ENCODE measurements around the gene ANO6.
"Not testable (repeated sequence)": the region's sequence is repeated elsewhere in the genome, so short reads cannot be mapped to it uniquely, and the experiment has no call there.

ANO6 gene

DNA sequence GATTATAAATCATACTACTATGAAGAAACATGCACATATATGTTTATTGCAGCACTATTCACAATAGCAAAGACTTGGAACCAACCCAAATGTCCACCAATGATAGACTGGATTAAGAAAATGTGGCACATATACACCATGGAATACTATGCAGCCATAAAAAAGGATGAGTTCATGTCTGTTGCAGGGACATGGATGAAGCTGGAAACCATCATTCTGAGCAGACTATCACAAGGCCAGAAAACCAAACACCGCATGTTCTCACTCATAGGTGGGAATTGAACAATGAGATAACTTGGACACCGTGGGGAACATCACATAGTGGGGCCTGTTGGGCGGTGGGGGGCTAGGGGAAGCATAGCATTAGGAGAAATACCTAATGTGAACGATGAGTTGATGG, 181.6 kb downstream of the ANO6 start:
- not testable (repeated sequence) for H3K4me1 Mint-ChIP-seq

DNA sequence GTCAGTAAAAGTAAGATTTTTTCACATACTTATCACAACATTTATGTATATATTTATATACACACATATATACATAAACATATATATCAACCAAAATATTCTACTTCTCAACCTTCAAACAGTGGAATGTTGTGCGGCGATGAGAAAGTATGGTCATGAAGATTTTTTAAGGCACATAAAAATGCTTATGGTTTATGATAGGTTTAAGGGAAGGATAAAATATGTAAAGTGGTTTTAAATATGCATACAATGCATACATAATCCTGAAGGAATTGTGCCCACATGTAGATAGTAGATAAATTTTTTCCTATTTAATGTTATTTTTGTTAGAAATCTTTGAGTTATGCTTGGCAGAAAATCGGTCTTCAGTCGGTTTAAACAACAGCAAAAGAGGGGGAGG, 182.7 kb downstream of the ANO6 start:
- H3K4me1 Mint-ChIP-seq: no peaks in the 10 kb centered on the region
- H3K4me3 Mint-ChIP-seq: no peak overlapping the region
- peaks cover 8% of the 10 kb centered on the region for H3K9me3 Mint-ChIP-seq
- no peaks in the 10 kb centered on the region for H3K27me3 Mint-ChIP-seq
- no peak overlapping the region for H3K27ac Mint-ChIP-seq
- peaks cover 17% of the 10 kb centered on the region for H3K36me3 Mint-ChIP-seq

More for the DNA sequence above, 181.6 kb downstream of the ANO6 start:
- Mint-ChIP-seq H3K36me3 (peaks cover 22% of the 10 kb centered on the region), H3K9me3 (peaks cover 14% of the 10 kb centered on the region)
- H3K4me3 Mint-ChIP-seq, H3K27me3 Mint-ChIP-seq, H3K27ac Mint-ChIP-seq: not testable (repeated sequence)

GRCh38 chr12:45400991-45401390, 185.1 kb downstream of the ANO6 start:
- Mint-ChIP-seq H3K4me3 (no peak overlapping the region), H3K9me3 (peaks cover 5% of the 10 kb centered on the region), H3K36me3 (peaks cover 17% of the 10 kb centered on the region), H3K4me1 (no peaks in the 10 kb centered on the region), H3K27me3 (no peaks in the 10 kb centered on the region), H3K27ac (no peak overlapping the region)

DNA sequence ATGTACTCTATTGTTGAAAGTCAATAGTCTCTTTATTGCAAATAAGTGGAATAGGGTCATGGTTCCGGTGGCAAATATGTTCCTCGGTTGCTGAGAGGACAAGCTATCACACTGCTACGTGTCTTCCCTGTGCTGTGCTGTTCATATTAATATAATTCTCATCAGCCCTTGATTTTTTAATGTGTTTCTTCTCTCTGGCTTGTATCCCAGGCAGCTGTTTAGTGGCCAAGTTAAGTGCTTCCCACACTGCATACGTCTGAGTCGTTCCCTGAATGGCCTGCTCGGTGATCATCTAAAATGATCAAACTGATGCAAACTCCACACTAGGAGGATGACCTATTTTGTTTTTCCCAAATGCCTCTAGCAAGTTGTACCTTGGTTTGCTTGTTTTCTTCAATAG, 186.4 kb downstream of the ANO6 start:
- Mint-ChIP-seq H3K9me3 (no peaks in the 10 kb centered on the region), H3K4me3 (no peak overlapping the region), H3K27ac (no peak overlapping the region), H3K27me3 (no peaks in the 10 kb centered on the region), H3K36me3 (peaks cover 20% of the 10 kb centered on the region), H3K4me1 (no peaks in the 10 kb centered on the region)

- Mint-ChIP-seq H3K4me3 (no peak overlapping the region), H3K27me3 (no peaks in the 10 kb centered on the region), H3K4me1 (no peaks in the 10 kb centered on the region), H3K27ac (no peak overlapping the region), H3K9me3 (no peaks in the 10 kb centered on the region), H3K36me3 (peaks cover 23% of the 10 kb centered on the region)
These were observed 191.3 kb downstream of the ANO6 start for GRCh38 chr12:45406988-45407850.

GRCh38 chr12:45407981-45408728, 192.3 kb downstream of the ANO6 start:
- Mint-ChIP-seq H3K36me3 (peaks cover 19% of the 10 kb centered on the region), H3K27me3 (no peaks in the 10 kb centered on the region), H3K27ac (no peak overlapping the region), H3K4me1 (no peaks in the 10 kb centered on the region), H3K9me3 (no peaks in the 10 kb centered on the region), H3K4me3 (no peak overlapping the region)

DNA sequence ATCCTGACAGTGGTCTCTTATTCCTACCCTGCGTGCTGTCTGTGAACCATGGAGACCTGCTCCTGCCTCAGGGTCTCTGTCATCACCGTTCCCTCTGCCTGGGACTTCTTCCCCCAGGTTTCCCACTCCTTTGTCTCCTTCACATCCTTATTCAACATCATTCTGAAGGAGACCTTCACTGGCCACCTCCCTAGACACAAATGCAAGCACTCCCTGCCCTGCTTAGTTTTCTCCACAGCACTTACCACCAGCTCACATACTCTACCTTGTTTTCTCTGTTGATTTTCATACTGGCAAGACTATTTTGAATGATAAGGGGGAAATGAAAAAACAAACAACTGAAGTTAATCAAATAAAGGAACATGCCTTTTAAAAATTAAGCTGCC, 192.8 kb downstream of the ANO6 start:
- Mint-ChIP-seq H3K4me3 (no peak overlapping the region), H3K4me1 (no peaks in the 10 kb centered on the region), H3K36me3 (peaks cover 19% of the 10 kb centered on the region), H3K27me3 (no peaks in the 10 kb centered on the region), H3K9me3 (no peaks in the 10 kb centered on the region), H3K27ac (no peak overlapping the region)

DNA sequence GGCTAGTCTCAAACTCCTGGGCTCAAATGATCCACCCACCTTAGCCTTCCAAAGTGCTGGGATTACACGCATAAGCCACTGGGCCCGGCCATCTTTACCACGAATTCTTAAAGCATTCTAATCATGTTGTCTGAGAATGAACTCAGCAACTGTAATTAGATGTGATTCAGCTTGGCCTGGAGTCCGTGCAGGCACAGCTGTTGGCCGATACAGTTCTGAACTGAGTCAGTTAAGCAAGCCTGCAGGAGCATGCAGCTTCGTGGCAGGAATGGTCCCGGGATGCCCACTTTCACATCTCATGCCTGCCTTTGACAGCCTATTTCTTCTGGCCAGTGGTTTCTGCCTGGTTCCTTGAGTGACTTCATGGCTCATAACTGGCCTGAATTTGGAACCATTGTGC, 194.1 kb downstream of the ANO6 start:
- H3K4me3 Mint-ChIP-seq: no peak overlapping the region
- no peaks in the 10 kb centered on the region for H3K27me3 Mint-ChIP-seq
- H3K27ac Mint-ChIP-seq: no peak overlapping the region
- no peaks in the 10 kb centered on the region for H3K9me3 Mint-ChIP-seq
- H3K4me1 Mint-ChIP-seq: no peaks in the 10 kb centered on the region
- H3K36me3 Mint-ChIP-seq: peaks cover 15% of the 10 kb centered on the region

GRCh38 chr12:45411626-45412025, 195.7 kb downstream of the ANO6 start:
- Mint-ChIP-seq H3K9me3 (no peaks in the 10 kb centered on the region), H3K27me3 (no peaks in the 10 kb centered on the region), H3K36me3 (peaks cover 17% of the 10 kb centered on the region), H3K27ac (no peak overlapping the region), H3K4me1 (no peaks in the 10 kb centered on the region), H3K4me3 (no peak overlapping the region)

DNA sequence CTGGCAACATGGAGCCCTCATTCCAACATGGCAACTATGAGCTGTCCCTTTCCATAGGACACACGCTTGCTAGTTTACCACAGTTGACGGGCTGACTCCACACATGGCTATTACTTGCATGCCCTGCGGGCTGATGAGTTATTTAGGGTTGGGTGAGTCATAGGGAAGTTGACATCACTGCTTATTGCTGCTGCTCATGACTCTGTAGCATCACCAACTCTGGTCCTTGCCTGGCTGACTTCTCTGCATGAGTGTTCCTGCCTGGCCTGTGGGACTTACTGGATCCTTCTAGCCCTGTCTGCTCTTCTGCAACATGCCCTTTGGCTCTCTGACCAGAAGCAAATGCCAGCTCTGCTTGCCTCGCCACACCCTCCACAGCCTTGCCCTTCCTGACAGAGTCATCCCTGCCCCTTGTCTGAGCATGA, 199.5 kb downstream of the ANO6 start:
- H3K9me3 Mint-ChIP-seq: no peaks in the 10 kb centered on the region
- H3K4me3 Mint-ChIP-seq: no peak overlapping the region
- no peaks in the 10 kb centered on the region for H3K27me3 Mint-ChIP-seq
- H3K36me3 Mint-ChIP-seq: peaks cover 14% of the 10 kb centered on the region
- H3K27ac Mint-ChIP-seq: peak overlapping the region; percentile 43
- H3K4me1 Mint-ChIP-seq: no peaks in the 10 kb centered on the region

GRCh38 chr12:45416126-45416525, 200.2 kb downstream of the ANO6 start:
- no peaks in the 10 kb centered on the region for H3K9me3 Mint-ChIP-seq
- H3K4me3 Mint-ChIP-seq: no peak overlapping the region
- H3K27ac Mint-ChIP-seq: no peak overlapping the region
- no peaks in the 10 kb centered on the region for H3K4me1 Mint-ChIP-seq
- H3K36me3 Mint-ChIP-seq: peaks cover 14% of the 10 kb centered on the region
- H3K27me3 Mint-ChIP-seq: no peaks in the 10 kb centered on the region

DNA sequence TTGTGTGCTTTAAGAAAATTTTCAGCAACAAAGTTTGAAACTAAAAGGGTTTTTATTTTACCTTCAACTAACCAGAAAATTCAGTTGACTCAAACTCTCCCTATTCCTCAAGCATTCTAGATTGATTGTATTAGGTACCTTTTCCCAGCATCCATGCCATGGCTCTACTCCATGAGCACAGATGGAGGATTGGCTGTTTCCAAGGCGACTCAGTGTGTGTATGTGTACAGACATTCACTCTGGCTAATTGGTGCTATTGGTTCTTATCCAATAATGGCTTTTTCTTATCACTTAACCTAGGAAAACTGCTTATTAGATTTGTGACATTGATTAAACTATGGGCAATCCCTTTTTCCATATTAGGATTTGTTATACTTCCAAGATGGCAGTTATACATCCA, 202.6 kb downstream of the ANO6 start:
- no peaks in the 10 kb centered on the region for H3K4me1 Mint-ChIP-seq
- no peak overlapping the region for H3K4me3 Mint-ChIP-seq
- no peaks in the 10 kb centered on the region for H3K9me3 Mint-ChIP-seq
- no peaks in the 10 kb centered on the region for H3K27me3 Mint-ChIP-seq
- peaks cover 21% of the 10 kb centered on the region for H3K36me3 Mint-ChIP-seq
- H3K27ac Mint-ChIP-seq: no peak overlapping the region

GRCh38 chr12:45419317-45419814, 203.5 kb downstream of the ANO6 start:
- H3K9me3 Mint-ChIP-seq: no peaks in the 10 kb centered on the region
- no peak overlapping the region for H3K4me3 Mint-ChIP-seq
- no peaks in the 10 kb centered on the region for H3K27me3 Mint-ChIP-seq
- H3K4me1 Mint-ChIP-seq: no peaks in the 10 kb centered on the region
- no peak overlapping the region for H3K27ac Mint-ChIP-seq
- peaks cover 23% of the 10 kb centered on the region for H3K36me3 Mint-ChIP-seq

- no peaks in the 10 kb centered on the region for H3K9me3 Mint-ChIP-seq
- H3K4me1 Mint-ChIP-seq: no peaks in the 10 kb centered on the region
- H3K4me3 Mint-ChIP-seq: no peak overlapping the region
- H3K27ac Mint-ChIP-seq: no peak overlapping the region
- no peaks in the 10 kb centered on the region for H3K27me3 Mint-ChIP-seq
- peaks cover 28% of the 10 kb centered on the region for H3K36me3 Mint-ChIP-seq
These were observed 205.8 kb downstream of the ANO6 start for GRCh38 chr12:45421736-45422135.

DNA sequence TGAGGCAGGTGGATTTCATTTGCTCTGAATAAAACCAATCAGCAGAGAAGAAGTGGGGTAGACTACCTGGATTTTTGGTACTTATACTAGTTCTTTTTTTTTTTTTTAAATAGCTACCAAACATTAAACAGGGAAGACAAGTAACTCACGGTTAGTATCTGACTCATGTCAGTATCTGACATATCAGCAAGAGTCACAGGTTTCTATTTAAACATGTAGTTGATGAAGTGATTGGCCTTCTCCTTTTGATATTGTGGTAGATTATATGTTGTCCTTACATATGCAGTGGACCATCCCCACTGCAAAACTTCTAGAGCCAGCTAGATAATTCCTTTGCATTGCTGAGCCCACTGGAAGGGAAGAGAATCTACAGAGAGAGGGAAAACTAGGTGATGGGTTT, 208.0 kb downstream of the ANO6 start:
- Mint-ChIP-seq H3K9me3 (no peaks in the 10 kb centered on the region), H3K4me3 (no peak overlapping the region), H3K36me3 (peaks cover 37% of the 10 kb centered on the region), H3K4me1 (no peaks in the 10 kb centered on the region), H3K27me3 (no peaks in the 10 kb centered on the region), H3K27ac (no peak overlapping the region)

DNA sequence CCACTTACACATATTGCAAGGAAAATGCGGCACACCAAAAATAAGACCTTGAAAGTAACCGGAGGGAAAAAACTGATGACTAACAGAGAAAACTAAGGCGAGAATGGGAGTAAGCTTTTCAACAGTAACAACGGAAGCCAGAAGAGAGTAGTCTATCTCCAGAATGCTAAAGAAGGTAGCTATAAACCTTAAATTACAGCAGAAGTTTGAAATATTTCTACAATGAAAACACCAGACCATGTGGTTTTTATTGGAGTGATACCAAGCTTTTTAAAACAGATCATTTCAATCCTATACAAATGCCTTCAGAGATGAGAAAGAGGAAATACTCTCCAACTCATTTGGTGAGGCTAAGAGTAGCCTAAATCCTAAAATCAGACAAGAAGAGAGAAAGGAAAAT, 209.5 kb downstream of the ANO6 start:
- no peaks in the 10 kb centered on the region for H3K4me1 Mint-ChIP-seq
- H3K27ac Mint-ChIP-seq: no peak overlapping the region
- H3K9me3 Mint-ChIP-seq: no peaks in the 10 kb centered on the region
- H3K36me3 Mint-ChIP-seq: peaks cover 37% of the 10 kb centered on the region
- no peaks in the 10 kb centered on the region for H3K27me3 Mint-ChIP-seq
- no peak overlapping the region for H3K4me3 Mint-ChIP-seq
